Esophagus squamous epithelium (tissue), 5 donors: ENCODE results near the gene TTC23L. TPM values are rescaled to one million over a fixed set of nuclear protein-coding genes. Genes with fewer than 3 reads are reported as not detected.

ENCODE experiments used
- DNase-seq: peaks from one replicate; lab custom pipeline; 2025; lab: John Stamatoyannopoulos, UW
- H3K27ac ChIP-seq, 4 donors: fragments of 200-600 bp; sonication (generic); one replicate each; pipeline ENCODE4 v1.5.1; 2016 to 2019; ENCODE audit warnings: mild to moderate bottlenecking in 1 of 4
- H3K27me3 ChIP-seq, 4 donors: fragments of 200-600 bp; sonication (generic); 1 replicate in 3 of 4; 2 replicates in 1 of 4; pipeline versions ENCODE4 v1.5.1 to v1.6.0; 2017 to 2021; ENCODE audit warnings: antibody characterized with exemption in 1 of 4
- H3K36me3 ChIP-seq, 3 donors: fragments of 200-600 bp; sonication (generic); one replicate each; pipeline ENCODE4 v1.5.1; 2016 to 2019
- H3K4me1 ChIP-seq, 3 donors: fragments of 200-600 bp; sonication (generic); one replicate each; pipeline ENCODE4 v1.5.1; 2017 to 2019
- H3K4me3 ChIP-seq, 4 donors: fragments of 200-600 bp; sonication (generic); 1 replicate in 3 of 4; 2 replicates in 1 of 4; pipeline ENCODE4 v1.5.1; 2016 to 2019; ENCODE audit warnings: mild to moderate bottlenecking in 2 of 4, moderate library complexity in 1 of 4
- H3K9me3 ChIP-seq, 3 donors: fragments of 200-600 bp; sonication (generic); one replicate each; pipeline ENCODE4 v1.5.1; 2016 to 2019
- CTCF ChIP-seq, 6 experiments: fragments of 450-650 bp in 4 of 6; fragments of 200-600 bp in 2 of 6; sonication (generic) in 2 of 6; IDR thresholded peaks; one replicate each; pipeline ENCODE4 v1.5.1; 2016 to 2019; ENCODE audit warnings: antibody characterized with exemption in 6 of 6, mild to moderate bottlenecking in 4 of 6, moderate library complexity in 4 of 6
- POLR2A ChIP-seq, 4 donors: fragments of 450-650 bp; IDR thresholded peaks; one replicate each; pipeline ENCODE4 v1.6.1; 2017; ENCODE audit warnings: antibody characterized with exemption in 4 of 4, mild to moderate bottlenecking in 4 of 4, moderate library complexity in 3 of 4
- WGBS, 2 donors: methylation state at CpG; one replicate each; pipeline ENCODE4 v1.1.5; 2018; 5-methylcytosine and 5-hydroxymethylcytosine counted together
- intact Hi-C: fragments of 100-400 bp; cut with DNase I; formaldehyde crosslinking; loops from one replicate; pipeline ENCODE4 v1.15.0; 2022
- total RNA-seq, 4 donors: library from RNA; depleted of rRNA; stranded (reverse); fragments of >200 nt; gene quantifications; one replicate each; pipeline ENCODE4 v1.1.0, GENCODE V29; 2016
- donor health status: DM: yes; HTN: yes; CAD: no.

The TTC23L gene
- total RNA-seq, 4 donors from 2014 or later: 0.09 to 0.19 TPM; not detected in 2

GRCh38 chr5:34900652-34901051, 61.7 kb downstream of the TTC23L start:
- TF ChIP-seq CTCF (IDR thresholded peaks at IDR 0.05): no peak
- no peak for TF ChIP-seq POLR2A (IDR thresholded peaks at IDR 0.05)
- 82 to 95% methylated on average over 6 of the region's 6 CpGs for WGBS, 2 donors
- no peak for DNase-seq

GRCh38 chr5:34903260-34903659, 64.3 kb downstream of the TTC23L start:
- Histone ChIP-seq H3K9me3 (no peaks in the 10 kb centered on the region), H3K4me1 (no peaks in the 10 kb centered on the region), H3K4me3 (no peak overlapping the region), H3K27me3 (no peaks in the 10 kb centered on the region), H3K27ac (no peak overlapping the region), H3K36me3 (peaks cover 0 to 23% (median 0%) of the 10 kb centered on the region in 3 donors)
- no peak for DNase-seq
- 77 to 100% methylated on average over 1 of the region's 1 CpG for WGBS, 2 donors
- TF ChIP-seq POLR2A (IDR thresholded peaks at IDR 0.05): no peak
- no peak for TF ChIP-seq CTCF (IDR thresholded peaks at IDR 0.05)
- intact Hi-C loops: no loop called here

More at GRCh38 chr5:34900652-34901051, 61.7 kb downstream of the TTC23L start:
- H3K36me3 ChIP-seq: peaks cover 0 to 8% (median 0%) of the 10 kb centered on the region in 3 donors
- peaks cover 0 to 5% (median 0%) of the 10 kb centered on the region in 3 donors for H3K4me1 ChIP-seq
- no peaks in the 10 kb centered on the region for H3K27me3 ChIP-seq
- H3K27ac ChIP-seq: no peak overlapping the region
- H3K4me3 ChIP-seq: no peak overlapping the region
- no peaks in the 10 kb centered on the region for H3K9me3 ChIP-seq
- intact Hi-C loops: no loop called here

GRCh38 chr5:34905564-34905963, 66.6 kb downstream of the TTC23L start:
- Histone ChIP-seq H3K4me3 (no peak overlapping the region), H3K9me3 (no peaks in the 10 kb centered on the region), H3K4me1 (no peaks in the 10 kb centered on the region), H3K27ac (no peak overlapping the region), H3K27me3 (no peaks in the 10 kb centered on the region), H3K36me3 (peaks cover 0 to 46% (median 3%) of the 10 kb centered on the region in 3 donors)
- TF ChIP-seq POLR2A (IDR thresholded peaks at IDR 0.05) (no peak), CTCF (IDR thresholded peaks at IDR 0.05) (peak in 1 of 6 experiments; percentile 38)
- 70 to 73% methylated on average over 2 of the region's 2 CpGs for WGBS, 2 donors
- intact Hi-C loops: no loop called here
- no peak for DNase-seq

GRCh38 chr5:34913072-34913471, 74.1 kb downstream of the TTC23L start:
- DNase-seq: no peak
- Histone ChIP-seq H3K4me1 (peaks cover 22 to 47% (median 23%) of the 10 kb centered on the region in 3 donors), H3K36me3 (peaks cover 3 to 51% (median 10%) of the 10 kb centered on the region in 3 donors), H3K27me3 (no peaks in the 10 kb centered on the region), H3K9me3 (no peaks in the 10 kb centered on the region), H3K27ac (peak overlapping the region in 1 of 4 donors; percentile 93), H3K4me3 (no peak overlapping the region)
- intact Hi-C loops: no loop called here
- 55 to 77% methylated on average over 2 of the region's 2 CpGs for WGBS, 2 donors
- TF ChIP-seq CTCF (IDR thresholded peaks at IDR 0.05): no peak

- no peak for DNase-seq
- H3K27ac ChIP-seq: peak overlapping the region; percentile 87 to 93 (median 90)
These were observed 75.7 kb downstream of the TTC23L start for GRCh38 chr5:34914671-34915138.

More at GRCh38 chr5:34914671-34915138, 75.7 kb downstream of the TTC23L start:
- TF ChIP-seq CTCF (IDR thresholded peaks at IDR 0.05) (no peak), POLR2A (IDR thresholded peaks at IDR 0.05) (no peak)
- no peaks in the 10 kb centered on the region for H3K27me3 ChIP-seq
- H3K9me3 ChIP-seq: no peaks in the 10 kb centered on the region
- intact Hi-C loops: no loop called here
- H3K4me3 ChIP-seq: peak overlapping the region; percentile 78 to 91 (median 80)
- peaks cover 3 to 48% (median 7%) of the 10 kb centered on the region in 3 donors for H3K36me3 ChIP-seq
- WGBS, 2 donors: 2% methylated on average over 11 to 20 of the region's 20 CpGs
- peaks cover 22 to 50% (median 23%) of the 10 kb centered on the region in 3 donors for H3K4me1 ChIP-seq
